GM19467 (cell line): Measurements from ENCODE around the gene RERE.
"Not testable (repeated sequence)": the region's sequence is repeated elsewhere in the genome, so short reads cannot be mapped to it uniquely, and the experiment has no call there.

Source experiments
- ATAC-seq: cut with Tn5 transposase; IDR thresholded peaks from one replicate; pipeline ENCODE4 v1.9.1; 2021; ENCODE audit warnings: mild to moderate bottlenecking, moderate library complexity; ENCODE audit not compliant: unreplicated experiment

RERE gene

DNA sequence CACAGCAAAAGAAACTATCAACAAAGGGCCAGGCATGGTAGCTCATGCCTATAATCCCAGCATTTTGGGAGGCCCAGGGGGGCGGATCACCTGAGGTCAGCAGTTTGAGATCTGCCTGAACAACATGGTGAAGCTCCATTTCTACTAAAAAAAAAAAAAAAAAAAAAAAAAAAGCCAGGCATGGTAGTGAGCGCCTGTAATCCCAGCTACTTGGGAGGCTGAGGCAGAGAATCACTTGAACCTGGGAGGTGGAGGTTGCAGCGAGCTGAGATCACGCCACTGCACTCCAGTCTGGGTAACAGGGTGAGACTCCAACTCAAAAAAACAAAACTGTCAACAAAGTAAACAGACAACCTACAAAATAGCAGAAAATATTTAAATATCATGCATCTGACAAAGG is 122.0 kb downstream of the RERE start:
- not testable (repeated sequence) for ATAC-seq

DNA sequence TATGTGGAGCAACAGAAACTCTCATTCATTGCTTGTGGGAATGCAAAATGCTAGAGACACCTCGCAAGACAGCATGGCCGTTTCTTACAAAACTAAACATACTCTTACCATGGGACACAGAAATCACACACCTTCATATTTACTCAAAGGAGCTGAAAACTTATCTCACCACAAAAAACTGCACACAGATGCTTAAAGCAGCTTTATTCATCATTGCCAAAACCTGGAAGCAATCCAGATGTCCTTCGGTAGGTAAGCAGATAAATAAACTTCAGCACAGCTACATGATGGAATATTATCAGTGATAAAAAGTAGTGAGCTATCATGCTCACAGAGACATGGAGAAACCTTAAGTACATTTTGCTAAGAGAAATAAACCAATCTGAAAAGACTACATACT is 124.3 kb downstream of the RERE start:
- no peak for ATAC-seq

DNA sequence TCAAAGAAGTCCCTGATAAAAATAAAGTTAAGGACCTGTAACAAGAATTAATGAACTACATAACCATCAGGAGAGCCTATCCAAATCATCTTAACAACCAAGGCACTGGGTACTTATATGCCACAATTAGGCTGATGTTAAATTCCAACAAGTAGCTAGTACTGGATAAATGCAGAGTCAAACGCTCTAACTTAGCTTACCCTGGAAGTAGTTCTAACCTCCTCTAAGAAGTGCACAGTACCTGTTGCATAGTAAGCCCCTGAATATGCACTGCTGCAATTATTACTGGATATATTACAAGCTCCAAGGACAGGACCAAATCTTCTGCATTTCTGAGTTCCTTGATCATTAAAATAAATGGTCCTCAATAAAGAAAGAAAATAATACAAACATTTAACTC is 125.8 kb downstream of the RERE start:
- ATAC-seq, result no peak

DNA sequence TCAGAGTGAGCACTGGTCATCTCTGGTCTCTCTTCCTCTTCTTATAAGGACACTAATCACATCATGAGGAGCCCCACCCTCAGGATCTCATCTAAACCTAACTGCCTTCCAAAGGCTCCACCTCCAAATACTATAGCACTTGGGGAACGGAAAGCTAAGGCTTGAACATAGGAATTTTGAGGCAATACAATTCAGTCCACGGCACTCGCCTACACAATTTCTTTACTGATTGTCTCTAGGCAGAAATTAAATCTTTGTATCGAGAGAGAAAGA is 127.3 kb downstream of the RERE start:
- no peak for ATAC-seq

DNA sequence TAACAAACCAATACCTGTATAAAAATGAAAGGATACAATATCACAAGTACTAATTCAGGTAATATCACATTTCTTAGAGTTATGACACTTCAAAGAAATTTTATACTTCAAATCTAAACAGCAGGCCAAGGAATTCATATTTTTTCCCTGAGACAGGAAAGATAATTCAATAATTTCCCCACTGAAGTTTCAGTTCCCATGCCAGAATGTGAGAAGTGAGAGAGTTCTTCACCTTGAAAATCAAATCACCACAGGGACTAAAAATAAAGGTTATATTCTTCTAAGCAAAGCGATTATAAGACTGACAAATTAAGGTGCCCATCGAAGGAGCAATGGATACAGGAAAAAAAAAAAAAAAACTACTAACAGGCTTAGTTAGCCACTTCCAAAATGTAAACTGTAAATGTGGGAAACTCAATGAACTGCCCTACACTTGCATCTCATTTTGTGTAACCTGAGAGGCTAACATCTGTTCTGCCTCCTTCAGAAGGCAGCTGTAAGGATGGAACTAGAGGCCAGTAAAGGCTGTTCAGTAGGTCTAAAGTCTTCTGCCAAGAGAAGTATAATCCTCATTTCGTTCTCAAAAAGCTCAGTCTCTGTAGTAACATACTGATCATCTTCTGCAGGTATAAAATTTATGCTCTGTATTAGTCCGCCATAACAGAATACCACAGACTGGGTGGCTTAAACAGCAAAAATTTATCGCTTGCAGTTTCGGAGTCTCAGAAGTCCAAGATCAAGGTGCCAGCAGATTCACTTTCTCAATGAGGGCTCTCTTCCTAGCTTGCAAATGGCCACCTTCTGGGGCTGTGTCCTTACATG is 127.8 kb downstream of the RERE start:
- no peak for ATAC-seq

DNA sequence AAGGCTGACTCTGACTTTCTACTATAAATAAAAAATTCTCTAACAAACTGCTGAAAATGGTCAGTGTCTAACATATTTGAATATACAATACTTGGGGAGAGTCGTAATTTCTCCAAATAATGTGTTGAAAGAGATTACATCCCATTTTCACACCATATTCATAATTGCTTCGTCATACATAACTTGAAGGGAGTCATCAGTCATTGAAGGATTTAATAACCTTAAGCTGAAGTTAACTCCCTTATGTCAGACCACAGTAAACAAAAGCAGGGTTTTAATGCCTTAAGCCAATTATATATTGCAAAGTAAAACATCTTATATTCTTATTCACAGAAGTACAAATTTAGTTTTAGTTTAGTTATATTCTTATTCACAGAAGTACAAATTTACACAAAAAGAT is 129.9 kb downstream of the RERE start:
- no peak for ATAC-seq

DNA sequence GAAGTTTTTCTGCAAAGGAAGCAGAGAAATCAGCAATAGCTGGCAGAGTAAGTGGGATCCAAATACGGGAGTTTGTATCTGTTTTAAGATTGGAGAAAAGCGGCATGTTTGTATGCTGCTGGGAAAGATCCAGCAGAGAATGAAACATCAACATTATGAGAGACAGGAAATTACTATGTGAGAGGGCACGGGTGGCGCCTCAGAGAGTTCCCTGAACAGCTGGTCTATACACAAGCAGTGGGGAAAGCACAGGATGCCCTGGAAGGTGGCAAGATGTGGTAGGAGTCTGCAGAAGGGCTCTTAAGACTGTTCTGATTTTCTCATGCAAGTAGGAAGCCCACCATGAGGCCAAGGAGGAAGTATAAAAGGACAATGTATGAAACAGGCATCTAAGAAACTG is 130.4 kb downstream of the RERE start:
- no peak for ATAC-seq

DNA sequence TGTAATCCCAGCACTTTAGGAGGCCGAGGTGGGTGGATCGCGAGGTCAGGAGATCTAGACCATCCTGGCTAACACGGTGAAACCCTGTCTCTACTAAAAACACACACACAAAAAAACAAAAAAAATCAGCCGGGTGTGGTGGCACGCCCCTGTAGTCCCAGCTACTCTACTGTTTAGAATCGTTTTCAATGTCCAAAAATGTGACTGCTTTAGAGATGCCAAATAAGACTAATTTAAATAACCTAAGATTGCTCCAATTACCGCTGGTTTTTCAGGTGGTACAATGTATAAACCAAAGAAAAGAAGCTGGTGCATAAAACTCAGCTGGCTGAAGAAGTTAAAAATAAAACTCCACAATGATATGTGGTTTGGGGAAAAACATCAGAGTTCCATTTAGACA is 132.0 kb downstream of the RERE start:
- ATAC-seq, result no peak

DNA sequence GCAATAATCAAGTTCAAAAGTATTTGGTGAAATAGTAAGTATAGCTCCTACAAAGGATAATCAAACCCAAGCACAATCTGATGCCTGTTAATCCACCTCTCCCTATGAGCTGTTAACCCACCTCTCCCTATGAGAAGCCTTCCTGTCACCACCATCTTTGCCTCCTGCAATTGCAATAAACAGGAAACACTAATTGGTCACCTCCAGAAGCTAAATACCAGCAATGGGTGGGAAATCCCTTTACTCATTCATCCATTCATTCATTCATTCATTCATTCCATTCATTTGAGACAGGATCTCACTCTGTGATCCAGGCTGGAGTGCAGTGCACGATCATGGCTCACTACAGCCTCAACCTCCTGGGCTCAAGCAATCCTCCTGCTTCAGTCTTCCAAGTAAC is 132.8 kb downstream of the RERE start:
- no peak for ATAC-seq

DNA sequence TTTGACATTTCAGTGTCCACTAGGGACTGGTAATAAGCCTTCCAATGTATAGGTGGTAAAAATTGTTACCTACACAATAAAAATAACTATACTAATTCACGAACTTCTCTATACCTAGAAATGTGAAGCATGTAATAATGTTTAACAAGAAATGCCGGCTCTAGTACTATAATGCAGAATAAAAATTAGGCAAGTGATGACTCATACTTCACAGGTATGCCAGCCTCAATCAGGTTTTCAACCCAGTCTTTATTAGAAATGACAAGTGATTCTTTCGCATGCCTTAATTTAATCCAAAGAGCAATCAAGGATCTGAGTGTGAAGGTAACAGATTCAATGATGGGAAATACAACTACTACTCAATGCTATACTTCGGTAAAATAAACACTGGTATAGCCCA is 134.9 kb downstream of the RERE start:
- no peak for ATAC-seq

DNA sequence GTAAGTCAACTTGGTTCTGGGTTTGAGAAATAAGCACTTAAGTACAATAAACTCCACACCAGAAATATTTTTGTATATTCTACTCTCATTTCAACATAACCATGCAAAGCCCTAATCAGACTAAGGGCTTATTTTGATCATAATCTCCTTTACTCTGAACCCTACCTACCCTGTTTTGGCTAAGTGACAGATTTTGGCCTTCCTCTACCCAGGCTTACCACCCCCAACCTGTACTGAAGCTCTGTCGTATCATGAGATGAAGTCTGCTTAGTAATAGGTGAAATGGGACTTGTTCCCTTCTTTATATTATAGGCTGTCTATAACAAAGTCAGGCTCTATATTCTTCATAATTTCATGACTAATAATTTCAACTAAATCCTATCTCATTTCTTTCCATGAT is 135.5 kb downstream of the RERE start:
- no peak for ATAC-seq

DNA sequence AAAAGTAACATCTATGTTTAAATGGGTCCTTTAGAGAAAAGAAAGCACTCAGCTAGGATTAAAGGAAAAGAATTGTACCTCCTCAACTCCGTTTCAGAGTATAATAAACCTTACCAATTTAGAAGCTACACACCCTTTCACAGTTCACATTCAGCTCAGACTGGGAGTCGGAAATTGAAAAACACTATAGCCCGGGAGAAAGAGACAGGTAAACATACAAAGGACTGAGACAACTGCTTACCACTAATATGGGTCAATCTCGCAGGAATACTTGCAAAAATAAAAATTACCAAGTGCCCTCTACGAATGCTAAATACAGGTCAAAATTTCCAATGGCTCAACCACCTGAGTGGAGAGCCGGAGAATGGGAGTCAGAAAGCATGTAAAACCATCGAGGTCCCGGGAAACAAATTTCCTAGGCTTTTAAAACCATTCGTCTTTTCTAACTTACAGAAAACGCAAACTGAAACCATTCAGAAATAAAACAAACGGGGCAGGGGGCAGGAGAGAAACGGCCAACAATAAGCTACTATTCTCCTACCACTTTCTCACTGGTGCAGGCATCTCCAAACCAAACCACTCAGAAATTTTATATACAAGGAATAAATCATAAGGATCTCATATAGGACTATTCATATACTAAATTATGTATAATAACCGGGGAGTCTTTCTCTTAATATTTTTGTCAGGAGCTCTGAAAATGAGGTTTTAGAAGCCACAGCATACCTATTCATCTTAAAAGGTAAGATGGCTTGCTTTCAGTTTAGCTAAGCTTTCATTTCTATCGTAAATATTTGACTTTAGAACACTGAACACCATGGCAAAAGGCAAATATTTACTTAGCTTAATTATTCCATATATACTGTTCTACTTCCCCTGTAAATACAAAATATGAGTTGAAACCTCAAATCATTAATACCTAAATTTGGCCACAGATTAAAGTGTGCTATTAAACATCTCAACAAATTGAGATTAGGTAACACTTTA is 136.5 kb downstream of the RERE start:
- ATAC-seq, result no peak

DNA sequence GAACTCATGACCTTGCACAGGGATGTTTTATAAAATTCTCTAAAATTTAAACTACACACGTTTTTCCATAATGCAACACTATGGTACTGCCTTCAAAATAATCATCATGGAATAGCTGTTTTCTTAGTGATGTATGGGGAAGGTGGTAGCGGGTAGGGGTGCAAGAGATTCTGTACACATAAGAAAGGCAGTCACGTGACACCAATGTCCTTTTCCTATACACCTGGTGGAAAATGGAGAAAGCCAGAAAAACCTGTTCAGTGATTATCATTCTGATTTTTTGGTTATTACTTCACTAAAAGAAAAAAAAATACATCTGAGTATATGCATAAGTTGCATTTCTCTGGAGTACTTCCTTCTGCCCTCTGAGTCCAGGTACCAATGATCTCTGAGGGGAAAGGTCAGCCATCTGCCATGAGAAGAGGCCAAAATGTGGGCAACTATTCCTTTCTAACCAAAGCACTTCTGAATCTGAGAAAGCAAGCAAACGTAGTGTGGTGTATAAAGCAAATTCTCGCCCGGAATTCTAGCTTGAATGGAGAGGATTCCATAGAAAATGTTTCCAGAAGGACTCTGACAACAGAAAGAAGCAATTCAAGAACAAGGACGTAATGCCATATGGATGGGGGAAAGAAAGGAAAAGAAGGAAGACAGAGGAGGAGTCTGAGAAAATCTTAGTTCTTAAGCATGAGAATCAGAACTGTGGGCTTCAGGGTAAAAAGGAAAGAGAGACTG is 137.3 kb downstream of the RERE start:
- ATAC-seq, result no peak

DNA sequence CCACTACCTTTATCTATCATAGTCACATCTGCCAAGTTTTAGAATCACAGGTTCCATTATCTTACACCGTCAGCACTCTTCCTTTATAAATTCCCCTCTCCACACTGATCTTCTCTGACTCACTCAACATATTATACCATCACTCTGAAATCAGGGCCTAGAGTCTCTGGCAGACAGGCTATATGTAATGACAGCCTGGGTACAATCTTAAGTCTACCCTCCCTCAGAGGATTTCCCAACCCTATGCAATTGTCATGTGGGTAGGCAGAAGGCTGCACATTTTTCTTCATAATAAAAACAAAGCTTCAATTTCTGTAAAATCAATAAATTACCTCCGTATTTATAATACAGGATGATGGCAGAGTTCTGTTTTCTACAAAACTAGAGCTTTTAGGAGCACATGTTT is 138.0 kb downstream of the RERE start:
- ATAC-seq, result no peak

DNA sequence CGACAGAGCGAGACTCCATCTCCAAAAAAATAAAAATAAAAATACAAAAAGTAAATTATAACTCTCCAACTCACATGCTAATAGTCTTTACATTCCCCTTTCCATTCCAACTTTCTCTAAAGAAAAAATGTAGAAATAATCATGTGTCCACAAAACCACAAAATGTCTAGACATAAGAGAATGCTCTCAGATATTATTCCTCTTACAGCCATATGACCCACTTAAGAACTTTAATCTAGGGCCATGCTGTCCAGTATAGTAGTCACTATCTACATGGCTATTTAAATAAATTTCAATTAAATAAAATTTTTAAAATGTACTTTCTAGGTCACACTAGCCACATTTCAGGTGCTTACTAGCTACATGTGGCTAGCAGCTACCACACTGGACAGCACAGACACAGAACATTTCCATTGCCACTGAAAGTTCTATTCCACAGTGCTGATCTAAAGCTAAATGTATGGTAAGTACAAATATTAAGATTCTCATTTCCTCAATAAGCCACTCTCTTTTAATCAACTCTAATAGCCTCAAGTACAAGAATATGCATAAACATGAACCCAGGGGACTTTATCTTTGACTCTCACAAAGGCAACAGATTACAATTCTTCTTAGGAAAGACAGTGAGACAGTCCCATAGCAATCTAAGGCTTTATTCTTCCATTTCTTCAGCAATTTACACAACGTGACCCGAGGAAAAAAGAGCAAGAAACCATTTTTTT is 138.6 kb downstream of the RERE start:
- ATAC-seq, result no peak

DNA sequence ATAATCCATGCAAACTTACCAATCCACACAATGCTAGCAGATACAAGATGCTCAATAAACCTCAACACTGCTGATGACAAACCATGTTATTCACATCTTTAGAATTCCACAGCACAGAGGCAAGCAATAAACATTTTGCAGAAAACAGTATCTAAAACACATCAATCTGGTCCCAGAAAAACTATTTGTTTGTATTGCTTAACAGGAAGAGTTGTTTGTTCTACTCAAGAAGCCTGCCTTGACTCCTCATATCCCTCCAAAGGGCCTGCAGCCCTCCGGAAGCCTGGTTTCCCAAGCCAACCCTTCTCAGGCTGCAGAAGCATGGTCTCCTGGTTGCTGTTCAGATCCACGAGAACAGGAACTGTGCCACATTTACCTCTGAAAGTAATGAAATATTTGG is 139.7 kb downstream of the RERE start:
- no peak for ATAC-seq

DNA sequence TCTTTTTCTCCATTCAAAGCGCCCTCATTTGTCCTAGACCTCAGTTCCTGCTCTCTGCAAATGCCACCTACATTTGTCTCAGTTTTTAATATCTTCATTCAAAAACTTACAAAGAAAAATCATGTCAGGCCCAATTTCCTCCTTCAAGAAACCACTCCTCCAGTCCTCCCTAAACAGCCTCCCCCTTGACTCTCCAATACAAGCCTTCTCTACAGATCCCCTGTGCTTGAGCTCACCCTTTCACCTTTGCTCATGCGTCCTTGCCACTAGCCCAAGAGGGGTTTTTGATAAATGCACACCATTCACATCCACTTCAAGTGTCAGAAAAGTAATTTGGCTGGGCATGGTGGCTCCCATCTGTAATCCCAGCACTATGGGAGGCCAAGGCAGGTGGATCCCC is 140.6 kb downstream of the RERE start:
- ATAC-seq, result no peak

DNA sequence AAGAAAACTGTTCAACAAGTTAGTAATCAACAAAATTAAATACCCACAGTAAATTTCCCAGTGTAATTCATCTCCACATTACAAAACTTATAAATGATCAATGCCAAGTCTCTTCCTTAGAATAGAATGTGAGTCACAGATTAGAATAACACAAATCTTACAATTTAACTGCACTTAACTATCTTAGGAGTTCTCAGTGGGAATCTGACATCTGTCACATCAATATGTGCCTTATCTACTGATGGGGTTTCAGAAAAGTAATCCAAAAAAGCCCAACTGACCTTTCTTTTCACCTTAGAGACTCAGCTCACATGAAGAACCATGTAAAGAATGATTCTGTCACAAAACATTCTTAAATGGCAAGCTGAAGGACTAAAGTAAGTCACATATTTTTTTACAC is 141.4 kb downstream of the RERE start:
- no peak for ATAC-seq

DNA sequence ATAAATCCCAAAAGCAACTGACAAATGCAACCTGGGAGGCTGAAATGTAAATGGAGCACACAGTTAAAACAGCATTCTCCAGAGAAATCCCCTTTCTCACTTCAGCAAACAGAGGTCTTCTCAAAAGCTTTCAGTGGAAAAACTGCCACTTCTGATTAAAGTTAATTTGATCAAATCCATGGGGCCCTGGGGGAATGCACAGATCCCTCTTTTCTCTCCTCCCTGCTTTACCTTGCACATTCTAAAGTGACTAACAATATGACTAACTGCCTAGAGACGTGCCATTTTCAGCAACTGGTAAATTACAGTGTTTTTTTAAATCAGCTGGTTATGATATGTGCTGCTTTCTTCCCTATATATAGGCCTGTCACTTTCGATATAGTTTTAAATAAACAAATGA is 142.5 kb downstream of the RERE start:
- no peak for ATAC-seq

DNA sequence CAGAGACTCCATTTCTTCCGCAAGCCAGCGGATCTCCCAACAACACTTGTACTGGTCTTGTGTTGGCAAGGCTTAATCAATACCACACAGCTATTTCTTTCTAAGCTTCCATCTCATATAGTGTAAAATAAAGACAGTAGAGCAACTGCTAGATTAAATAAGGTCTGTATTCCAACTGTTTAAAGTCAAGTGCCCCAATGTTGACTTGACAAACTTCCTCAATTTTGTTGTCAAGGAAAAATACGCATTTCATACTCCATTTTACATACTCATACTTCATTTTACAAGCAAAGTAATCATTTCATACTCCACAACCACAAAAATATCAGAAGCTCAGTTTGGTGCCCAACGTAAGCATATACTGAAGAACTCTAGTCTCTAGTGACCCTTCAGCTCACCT is 143.0 kb downstream of the RERE start:
- no peak for ATAC-seq

DNA sequence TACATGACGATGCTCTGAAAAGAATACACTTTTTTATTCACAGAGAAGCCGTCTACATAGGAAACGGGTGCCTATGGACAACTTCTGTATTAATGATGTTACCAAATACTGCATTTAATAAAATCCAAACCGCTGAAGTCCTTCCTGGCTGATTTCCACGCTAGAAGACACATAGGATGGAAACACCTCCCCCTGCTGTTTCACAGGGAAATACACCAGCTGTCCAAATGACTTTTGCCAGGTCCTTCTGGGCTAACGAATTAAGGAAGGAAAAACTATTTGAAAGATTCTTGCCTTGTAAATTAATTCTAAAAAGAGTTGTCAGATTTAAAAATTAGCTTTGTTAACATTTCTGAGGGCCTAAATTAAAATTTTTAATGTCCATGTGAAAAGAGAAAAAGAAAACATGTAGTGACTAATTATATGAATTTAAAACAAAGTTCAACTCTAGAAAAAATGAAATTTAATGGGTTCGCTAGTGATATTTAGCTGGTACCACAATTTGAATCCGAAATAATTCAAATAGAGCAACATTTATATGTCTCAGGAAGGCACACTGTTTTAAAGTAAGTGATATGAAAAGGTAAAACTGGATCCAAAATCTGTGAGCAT is 146.0 kb downstream of the RERE start:
- no peak for ATAC-seq
